Measurements from ENCODE around the gene GNAI3.

Gene GNAI3

DNA sequence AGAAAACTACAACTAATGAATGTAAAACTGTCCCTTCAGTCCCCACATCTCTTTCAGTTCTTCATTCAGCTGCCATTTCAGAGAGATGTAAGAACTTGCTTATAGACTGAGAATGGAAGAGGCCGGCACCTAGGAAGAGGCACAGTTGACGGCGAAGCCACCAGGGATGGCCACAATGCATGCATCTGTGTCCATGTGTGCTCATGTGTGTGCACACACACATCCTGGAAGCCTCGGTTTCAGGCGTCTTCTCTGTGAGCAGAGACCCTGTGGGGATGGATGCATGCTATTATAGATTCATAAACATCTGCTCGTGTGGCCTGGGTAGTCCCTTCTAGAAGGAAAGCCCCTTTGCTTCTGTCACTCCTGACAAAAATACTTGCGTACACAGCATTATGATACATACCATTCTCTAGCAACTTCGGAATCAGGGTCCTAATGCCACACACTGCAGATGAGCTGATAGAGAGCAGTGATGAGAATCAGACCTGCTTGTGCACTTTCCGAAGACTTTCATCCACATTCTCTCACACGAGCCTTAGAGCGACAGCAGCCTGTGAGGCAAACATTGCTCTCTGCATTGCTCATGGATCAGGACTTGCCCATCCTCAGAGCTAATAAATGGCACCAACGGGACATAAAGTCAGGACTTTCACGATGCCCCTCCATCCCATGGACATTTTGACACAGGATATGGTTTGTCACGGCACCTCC lies 21.2 kb upstream of the GNAI3 start:
- DNase-seq = no peak

DNA sequence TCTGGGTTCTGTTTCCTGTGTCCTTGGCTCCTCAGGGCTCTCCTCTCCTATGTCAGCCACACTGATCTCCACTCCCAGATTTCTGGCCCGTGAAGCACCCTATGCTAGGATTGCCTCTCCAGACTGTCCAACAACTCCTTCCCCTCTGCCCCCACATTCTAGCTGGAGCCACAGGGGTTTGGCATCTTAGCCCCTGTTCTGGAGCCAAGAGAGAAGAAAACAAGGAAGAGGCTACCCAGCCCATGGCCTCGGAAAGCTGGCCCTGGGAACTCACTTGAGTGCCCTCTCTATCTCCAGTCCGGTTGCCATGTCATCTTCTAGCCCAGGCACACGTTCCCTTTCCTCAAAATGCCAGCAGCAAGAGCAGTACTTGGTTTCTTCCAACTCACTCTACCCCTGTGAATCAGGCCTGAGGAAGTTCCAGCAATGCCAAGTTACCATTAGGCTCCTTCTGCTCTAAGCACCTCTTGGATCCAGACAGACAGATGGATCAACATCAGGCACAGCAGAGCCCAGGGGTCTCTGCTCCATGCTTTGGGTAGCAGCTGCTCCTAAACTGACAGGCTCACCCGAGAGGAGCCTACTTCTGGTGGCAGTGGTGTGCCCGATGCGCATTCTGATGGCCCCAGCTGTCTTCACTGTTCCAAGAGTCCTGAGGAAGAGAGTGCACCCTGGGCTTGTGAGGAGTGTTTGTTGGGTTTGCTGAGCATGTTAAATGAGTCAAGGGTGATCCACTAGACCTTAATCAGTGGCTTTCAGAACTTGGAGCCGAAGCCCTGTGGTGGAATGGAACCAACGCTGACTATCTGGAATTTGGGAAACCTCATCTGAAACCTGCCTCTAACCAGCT lies 20.3 kb upstream of the GNAI3 start:
- no peak for DNase-seq

DNA sequence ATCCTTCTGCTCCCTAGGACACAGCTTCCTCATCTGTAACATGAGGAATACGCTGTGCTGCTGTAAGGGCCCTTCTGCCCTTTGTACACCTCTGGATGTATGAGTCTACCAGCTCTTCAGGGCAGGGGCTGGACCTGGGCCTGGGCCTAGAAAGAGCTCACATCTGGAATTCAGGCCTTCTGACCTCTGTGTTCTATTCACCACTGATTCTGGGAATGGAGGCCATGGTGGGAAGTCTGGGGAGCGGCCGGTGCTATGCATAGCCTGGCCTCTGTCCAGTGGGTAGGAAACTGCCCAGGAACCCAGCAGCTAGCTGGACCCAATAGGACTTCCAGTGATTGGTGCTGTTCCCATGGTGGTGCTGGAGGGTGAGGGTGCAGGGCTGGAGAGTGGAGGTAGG lies 19.7 kb upstream of the GNAI3 start:
- no peak for DNase-seq

DNA sequence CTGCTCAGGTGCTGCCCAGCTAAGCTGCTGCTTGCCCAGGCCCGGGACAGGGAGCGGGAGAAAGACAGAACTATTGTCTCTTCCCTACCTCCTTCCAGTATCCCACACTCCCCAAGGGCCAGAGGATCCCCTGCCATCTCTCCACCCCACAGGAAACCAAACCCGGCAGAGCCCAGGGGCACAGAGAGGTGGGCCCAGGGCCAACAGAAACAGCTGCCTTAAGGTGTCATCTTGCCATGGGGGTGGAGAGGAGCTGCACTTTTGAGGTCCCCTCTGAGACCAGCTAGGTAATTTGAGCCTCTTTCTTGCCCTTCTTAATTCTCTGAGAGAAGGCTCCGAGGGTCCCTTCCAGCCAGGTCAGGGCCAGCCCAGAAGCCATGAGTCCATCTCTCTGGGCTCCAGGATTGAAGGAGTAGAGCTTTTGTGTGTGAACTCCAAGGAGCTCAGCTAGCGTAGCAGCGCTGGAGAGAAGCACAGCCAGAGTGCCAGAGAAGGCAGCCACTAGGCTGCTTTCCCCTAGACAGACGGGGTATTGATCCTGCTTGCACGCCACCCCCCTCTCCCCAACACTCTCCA lies 18.4 kb upstream of the GNAI3 start:
- no peak for DNase-seq

DNA sequence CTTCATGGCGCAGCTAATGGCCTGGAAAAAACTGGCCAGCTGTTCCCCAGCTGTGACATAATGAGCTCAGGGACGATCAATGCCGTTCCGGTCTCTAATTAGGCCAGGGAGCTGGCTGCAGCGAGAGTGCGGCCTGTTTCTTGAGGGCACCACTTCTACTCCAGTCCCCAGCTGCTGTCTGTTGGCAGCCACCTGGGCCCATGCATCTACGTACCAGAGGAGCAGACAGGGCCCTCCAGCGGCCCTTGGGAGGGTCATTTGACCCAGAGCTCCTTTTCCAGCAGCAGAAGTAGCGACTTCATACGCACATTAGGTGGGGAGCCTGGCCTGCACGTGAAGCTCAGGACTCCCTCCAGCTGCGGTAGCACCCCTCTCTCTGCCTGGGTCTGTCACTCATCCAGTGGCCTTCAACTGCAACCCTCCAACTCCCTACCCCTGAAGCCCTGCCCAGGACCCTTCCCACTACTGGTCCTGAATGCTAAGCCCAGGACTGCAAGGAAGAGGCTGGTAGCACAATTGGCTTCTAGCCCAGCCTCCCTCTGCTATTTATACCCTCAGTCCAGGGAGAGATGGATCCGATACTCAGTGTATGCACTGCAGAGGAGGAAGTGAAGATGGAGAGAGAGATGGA lies 17.8 kb upstream of the GNAI3 start:
- no peak for DNase-seq

DNA sequence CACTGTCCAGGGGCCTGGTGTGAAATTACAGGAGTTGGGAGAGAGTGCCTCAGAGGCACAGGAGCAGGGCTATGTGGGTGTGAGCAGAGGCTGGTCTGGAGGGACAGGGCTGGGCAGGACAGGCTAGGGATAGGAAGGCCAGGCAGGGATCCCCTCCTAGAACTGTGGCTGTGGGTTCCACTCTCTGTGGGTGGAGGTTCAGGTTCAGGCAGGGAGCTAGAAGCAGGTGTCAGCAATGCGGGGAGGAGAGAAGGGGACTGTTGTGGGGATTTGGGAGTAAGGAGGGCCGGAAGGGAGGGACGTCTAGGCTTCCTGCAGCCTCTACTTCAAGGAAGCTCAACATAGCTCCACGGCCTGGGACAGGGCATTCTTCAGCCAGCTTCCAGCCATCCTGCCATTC lies 17.0 kb upstream of the GNAI3 start:
- no peak for DNase-seq

DNA sequence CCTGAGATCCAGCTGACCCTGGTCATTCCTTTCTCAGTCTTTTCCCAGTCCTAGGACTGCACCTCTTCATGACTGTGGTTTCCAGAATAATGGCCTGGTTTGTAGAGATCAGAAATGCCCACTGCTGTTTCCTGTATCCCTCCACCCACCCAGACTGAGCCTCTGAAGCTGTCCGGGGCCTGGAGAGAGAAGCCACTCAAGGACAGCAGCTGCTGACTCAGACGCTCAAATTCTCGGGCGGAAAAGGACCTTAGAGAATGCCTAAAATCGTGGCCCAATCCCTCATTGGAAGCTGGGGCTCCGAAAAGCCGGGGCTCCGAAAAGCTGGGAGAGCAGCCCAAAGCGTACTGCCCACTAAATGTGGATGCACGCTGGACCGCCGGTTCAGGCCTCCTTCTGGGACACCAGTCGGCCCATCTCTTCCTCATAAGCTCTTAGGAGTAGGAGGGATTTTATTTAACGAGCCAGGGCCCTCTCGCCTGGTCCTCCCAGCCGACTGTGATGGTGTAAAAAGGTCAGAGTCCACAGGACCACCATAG lies 16.5 kb upstream of the GNAI3 start:
- no peak for DNase-seq

DNA sequence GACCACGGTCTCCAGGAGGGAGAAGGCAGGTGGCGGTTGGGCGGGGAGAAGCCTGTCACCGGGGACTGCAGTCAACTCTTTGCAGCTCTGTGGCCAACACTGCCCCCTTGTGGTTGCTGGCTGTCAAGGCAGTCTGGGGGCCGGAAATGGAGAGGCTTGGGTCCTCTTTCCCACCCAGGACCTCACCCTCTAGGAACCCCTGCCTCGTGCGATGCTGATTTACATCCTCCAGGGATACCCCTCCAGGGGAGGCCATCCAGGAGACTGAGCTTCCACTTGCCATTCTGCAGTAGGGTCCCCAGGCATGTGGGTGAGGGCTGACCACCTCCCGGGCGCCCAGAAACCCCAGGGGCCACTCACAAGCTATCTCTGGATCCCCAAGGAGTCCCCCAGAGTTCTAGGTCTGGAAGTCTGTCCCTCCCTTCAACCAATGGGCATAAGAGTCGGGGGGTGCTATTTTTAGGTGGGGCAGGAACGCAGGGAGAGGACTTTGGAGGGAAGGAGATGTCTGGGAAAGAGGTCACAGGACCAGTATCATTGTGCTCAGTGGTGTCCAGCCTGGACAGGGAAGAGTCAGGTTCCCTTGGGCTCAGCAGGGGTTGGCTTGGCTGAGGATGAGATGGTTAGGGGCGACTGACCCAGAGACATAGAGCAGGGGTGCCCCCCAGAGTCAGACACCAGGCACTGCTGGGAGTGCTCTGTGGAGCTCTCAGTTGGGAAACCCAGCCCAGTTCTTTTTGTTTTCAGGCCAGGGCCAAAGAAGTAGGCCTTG lies 15.9 kb upstream of the GNAI3 start:
- peak; percentile 82 for DNase-seq

DNA sequence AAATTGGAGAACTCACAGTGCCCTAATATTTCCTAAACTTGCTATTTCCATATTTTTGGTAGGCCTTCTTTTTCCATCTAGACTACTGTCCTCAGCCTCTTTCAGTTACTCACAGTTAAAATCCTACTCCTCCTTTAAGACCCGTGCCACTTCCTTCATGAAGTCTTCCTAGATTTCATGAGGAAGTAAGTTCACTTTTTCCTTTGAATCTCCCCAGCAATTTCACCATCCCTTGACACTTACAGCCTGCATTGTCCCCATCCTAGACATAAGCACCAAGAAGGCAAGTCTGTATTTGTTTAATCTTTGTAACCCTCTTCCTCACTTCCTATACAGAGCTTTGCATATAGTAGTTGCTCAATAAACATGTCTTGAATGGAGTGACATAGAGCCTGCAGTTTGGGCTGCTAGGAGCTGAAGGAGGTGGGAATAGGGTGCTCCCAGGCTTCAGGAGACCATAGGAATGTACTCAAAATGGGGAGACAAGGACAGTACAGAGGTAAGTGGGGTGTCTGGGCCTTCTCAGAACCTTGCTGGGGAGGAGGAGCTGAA lies 14.0 kb upstream of the GNAI3 start:
- DNase-seq = no peak

DNA sequence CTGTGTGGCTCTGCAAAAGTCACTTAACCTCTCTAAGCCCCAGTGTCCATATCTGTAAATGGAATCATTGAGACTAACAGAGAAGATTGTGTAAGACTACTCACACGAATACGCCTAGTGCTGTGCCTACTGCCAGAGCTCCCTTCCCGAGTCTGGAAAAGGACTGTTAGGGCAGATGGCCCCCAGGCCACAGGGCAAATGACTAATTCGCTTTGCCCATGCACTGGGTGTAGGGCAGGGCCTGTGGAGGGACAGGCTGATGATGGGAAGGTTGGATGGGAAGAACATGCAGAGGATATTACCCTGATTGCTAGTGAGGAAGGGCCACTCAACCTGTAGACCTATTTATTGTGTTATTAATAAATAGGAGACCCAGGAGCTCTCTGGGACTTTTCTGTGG lies 12.9 kb upstream of the GNAI3 start:
- no peak for DNase-seq

DNA sequence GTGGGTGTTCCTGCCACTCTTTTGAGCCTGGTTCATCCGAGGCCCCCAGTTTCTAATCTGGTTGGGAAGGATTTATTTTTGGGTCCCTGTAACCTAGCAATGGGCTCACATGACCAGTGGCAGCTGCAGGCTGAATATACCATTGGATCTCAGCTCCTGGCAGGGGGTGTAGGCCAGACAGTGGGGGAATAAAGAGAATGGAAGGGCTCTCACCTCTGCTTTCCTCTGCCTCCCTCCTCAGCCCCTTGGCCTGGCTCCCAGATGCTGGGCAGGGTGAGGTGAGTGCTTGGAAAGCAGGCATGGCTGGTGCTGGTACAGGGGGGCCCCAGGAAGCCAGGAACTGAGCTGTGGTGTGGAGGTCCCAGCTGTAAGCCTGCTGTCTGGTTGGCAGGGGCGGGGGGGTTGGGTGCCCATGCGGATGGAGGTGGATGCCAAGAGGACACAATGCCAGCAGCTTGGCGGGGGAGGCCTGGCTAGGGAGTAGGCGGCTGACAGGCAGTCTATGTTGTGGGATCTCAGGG lies 12.4 kb upstream of the GNAI3 start:
- no peak for DNase-seq

DNA sequence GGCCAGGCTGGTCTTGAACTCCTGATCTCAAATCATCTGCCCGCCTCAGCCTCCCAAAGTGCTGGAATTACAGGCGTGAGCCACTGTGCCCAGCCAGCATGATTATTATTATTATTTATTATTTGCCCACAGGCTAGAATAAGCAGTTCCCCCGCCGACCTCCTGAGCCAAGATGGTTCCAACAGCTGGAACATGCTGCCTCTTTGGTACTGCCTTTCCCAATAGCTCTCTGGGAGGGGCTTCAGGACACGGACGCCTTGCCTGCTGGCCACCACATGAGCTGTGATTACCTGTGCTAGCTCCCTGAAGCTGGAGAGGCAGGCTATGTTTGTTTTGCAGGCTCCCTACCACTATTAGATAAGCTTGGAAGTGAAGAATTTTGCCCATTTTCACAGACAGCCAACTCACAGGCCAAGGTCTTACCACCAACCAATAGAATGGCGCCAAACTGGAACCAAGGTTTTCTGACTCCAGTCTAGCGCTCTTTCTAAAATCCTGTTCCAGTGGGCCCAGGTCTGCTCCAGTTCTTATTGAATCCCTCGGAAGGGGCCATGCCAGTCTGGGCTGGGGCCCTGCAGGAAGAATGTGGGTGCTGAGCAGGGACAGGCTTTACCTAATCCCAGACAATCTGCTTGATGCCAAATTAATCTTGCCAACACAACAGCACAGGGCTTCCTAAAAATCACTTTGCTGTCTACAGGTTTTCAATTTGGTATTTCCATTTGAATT lies 10.8 kb upstream of the GNAI3 start:
- DNase-seq = no peak

DNA sequence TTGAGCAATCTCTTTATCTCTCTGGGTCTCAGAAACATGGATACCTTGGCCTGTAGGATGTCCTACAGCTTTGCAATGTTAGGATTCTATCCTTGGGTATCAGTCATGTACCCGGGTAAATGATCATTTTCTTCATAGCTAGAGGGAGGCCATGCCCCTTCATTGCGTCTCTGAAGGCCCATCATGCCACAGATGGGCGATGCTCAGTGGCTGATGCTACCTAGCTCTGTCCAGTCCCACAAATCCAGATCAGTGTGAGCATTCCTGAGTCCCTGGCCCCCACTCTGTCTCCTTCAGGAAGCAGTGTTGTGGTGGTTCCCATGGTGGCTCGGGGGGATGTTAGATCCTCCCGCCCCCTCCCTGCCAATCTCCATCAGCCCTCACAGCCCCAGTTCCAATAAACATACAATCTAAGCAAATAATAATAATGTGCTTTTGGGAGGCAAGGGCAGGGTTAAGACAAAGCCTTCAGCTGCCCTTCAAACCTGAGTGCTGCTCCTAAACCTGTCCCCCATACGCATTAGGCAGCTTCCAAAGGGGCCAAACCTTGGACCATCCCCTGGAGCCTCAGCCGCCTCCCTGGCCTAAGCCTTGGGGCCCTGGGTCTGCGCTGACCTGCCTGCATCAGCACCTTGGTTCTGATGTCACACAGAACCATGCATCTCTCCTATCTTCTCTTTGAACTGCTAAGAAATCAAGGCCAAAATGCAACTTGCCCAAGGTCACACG lies 9.4 kb upstream of the GNAI3 start:
- DNase-seq = no peak

DNA sequence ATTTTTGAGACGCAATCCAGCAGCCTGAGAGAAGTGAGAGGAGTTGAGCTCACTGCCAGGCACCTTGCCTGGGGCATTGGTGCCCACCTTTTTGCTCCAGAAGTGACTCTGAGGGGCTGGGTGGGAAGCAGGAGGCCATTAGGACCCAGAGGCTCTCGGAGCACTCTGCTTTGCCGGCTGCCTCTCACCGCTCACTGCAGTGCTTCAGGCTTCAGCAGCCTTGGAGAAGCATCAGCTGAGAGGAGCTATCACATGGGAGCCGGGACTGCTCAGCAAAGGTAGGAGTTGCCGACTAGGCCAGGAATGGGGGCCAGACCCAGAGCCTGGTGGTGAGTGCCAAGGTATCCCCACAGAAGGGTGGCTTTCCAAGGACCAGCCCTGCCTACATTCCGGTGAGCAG lies 8.7 kb upstream of the GNAI3 start, which contains the start of gene GPR61:
GPR61 (plus strand) TSS at position 197 of the 400 bp plus-strand sequence. CDS start 3,151 bp downstream, outside the sequence.
- DNase-seq = no peak

DNA sequence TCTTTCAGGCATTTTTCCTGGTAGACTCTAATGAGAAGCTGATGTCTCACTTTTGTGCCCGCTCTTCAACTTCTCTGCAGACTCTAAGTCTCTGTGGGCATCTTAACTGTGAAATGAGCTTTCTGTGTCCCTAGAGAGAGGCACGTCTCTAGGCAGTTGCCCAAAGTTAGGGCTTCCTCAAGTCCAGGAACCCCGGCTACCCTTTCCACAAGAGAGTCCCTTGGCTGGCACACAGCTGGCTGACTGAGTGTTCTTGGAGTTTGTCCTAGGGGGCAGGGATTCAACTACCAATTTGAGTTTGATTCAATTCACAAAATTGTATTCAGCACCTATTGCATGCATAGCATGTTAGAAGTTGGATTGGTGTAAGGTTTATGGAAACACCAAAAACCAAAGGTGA lies 7.3 kb upstream of the GNAI3 start:
- no peak for DNase-seq

DNA sequence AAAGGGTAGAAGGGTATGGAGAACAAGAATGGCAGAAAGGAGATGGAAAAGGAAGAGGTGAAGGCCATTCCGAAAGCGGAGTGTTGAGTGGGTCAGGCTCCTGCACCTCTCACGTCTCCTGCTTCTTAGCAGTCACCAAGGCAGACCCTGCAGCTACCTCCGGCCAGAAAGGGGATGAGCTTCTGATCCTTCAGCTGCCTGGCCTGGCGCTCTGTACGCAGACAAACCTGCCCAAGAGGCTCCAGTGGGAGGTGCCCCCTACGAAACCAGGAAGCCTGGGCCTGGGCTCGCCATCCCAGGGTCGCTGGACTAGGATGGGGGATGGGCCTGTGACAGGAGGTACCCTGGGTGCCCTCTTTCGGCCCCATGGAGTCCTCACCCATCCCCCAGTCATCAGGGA lies 5.8 kb upstream of the GNAI3 start:
- no peak for DNase-seq

DNA sequence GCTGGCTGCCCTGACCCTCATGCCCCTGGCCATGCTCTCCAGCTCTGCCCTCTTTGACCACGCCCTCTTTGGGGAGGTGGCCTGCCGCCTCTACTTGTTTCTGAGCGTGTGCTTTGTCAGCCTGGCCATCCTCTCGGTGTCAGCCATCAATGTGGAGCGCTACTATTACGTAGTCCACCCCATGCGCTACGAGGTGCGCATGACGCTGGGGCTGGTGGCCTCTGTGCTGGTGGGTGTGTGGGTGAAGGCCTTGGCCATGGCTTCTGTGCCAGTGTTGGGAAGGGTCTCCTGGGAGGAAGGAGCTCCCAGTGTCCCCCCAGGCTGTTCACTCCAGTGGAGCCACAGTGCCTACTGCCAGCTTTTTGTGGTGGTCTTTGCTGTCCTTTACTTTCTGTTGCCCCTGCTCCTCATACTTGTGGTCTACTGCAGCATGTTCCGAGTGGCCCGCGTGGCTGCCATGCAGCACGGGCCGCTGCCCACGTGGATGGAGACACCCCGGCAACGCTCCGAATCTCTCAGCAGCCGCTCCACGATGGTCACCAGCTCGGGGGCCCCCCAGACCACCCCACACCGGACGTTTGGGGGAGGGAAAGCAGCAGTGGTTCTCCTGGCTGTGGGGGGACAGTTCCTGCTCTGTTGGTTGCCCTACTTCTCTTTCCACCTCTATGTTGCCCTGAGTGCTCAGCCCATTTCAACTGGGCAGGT lies 5.0 kb upstream of the GNAI3 start:
- DNase-seq = no peak

DNA sequence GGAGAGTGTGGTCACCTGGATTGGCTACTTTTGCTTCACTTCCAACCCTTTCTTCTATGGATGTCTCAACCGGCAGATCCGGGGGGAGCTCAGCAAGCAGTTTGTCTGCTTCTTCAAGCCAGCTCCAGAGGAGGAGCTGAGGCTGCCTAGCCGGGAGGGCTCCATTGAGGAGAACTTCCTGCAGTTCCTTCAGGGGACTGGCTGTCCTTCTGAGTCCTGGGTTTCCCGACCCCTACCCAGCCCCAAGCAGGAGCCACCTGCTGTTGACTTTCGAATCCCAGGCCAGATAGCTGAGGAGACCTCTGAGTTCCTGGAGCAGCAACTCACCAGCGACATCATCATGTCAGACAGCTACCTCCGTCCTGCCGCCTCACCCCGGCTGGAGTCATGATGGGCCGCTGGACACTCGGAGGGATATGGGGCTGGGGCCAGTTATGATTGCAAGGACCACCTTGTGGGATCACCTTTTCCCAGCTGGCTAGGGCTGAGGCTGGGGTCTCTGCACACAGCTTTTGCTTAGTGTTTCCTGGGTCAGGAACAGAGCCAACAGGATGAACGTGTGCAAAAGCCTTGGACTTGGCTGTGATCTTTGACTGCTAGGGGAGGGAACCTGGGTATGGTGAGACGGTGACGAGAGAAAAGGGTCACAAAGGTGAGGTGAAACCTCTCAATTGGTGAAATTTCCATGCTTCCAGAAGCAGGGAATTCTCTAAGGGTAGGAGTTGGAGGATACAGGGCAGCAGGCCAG lies 4.3 kb upstream of the GNAI3 start:
- no peak for DNase-seq

Measured in inflammatory macrophage (primary cell).